GM18499 (cell line): ENCODE measurements around the gene SFT2D1.
"Not testable (repeated sequence)": the region's sequence is repeated elsewhere in the genome, so short reads cannot be mapped to it uniquely, and the experiment has no call there.

ENCODE experiments used
- ATAC-seq: cut with Tn5 transposase; IDR thresholded peaks from one replicate; pipeline ENCODE4 v1.9.1; 2021; ENCODE audit warnings: moderate number of reproducible peaks; ENCODE audit not compliant: insufficient read depth, unreplicated experiment

The SFT2D1 gene

DNA sequence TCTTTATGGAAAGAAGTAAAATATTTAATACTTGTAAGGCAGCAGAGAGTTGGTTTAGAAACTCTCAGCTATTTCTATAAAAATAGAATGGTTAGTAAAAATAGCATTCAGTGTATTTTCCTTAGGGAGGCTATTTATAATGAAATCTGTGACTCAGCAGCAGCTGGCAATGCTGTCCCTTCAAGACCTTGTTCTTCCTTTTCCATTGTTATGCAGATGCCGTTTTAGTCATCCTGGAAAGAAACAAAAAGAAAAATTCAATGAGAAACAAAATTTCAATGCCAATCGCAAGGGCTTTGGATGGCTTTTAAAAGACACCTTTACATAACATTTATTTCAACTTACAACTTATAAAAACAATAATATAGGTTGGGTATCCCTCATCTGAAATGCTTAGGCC lies 22.9 kb upstream of the SFT2D1 start:
- no peak for ATAC-seq

DNA sequence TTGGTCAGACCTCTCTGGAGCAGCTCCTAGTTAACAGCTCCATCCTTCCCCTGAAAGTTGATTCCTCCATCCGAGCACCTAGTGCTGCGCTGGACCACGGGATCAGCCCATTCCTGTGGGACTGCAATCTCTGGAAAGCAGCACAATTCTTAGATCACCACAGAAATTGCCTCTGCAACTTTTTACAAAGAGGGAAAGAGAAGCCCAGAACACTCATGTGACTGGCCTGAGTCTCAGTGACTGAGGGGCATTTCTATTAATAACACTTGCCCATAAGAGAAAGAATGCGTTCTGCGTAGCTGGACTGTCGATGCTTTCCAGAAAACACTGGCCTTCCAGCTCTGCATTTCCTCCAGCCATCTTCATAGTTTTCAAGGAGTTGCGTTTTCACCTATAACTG lies 22.1 kb upstream of the SFT2D1 start:
- ATAC-seq = no peak

DNA sequence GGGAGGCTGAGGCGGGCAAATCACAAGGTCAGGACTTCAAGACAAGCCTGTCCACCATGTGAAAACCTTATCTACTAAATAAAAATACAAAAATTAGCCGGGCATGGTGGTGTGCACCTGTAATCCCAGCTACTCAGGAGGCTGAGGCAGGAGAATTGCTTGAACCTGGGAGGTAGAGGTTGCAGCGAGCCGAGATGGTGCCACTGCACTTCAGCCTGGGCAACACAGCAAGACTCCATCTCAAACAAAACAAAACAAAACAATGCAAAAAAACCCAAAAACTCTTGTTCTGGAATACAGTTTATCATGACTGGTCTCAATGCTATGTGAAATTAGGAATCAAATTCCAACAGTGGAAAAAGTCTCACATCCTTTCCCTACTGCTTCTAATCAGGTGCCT lies 20.1 kb upstream of the SFT2D1 start:
- not testable (repeated sequence) for ATAC-seq

DNA sequence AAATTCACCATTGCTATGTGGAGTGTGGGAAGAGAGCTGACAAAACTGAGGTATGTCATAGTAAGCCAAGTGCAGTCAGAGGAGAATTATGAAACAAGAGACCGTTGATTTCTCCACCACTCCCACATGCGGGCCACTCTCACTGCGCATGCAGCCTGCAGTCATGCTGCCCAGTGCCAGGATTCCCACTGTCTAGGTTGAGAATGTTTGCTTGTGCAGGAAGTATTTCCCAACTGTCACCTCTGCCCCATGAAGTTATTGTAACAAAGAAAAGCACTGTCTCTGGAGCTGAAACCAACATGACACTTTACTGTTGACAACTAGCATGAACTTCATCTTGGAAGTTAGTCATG lies 18.7 kb upstream of the SFT2D1 start:
- ATAC-seq = no peak

DNA sequence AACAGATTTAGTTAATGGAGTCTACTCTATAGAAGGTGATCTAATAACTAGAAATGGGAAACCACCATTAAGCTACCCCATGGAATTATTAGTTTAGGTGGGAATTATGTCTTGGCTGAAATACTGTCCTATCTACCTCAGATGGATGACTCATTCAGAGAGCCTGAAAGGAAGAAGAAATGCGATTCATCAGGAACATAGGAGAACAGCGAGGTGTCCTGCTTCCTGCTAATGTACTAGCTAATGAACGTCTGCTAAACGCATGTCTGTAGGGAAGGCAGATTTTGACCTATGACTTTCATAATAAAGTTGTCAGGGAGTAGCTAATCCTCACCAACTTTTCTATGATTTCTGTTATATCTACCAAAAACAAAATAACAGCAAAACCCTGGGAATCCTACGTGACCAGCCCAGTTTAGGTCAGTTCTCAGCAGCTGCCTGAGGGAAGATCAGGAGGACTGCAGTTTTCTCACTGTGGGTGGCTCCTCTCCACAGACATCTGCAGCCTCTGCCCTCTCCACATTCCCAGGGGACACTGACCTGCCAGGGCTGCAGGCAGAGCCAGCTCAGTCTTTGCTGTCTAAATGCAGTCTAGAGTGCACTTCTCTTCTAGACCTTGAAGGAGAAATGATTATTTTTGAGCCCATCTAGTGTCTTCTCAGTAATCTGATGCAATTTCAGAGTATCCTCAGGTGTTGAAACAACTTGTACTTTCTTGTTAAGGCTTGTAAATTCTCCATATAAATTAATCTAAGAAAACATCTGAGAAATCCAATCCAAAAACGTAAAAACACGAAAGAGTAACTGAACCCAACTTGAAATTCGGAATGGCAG lies 18.1 kb upstream of the SFT2D1 start:
- ATAC-seq = no peak

DNA sequence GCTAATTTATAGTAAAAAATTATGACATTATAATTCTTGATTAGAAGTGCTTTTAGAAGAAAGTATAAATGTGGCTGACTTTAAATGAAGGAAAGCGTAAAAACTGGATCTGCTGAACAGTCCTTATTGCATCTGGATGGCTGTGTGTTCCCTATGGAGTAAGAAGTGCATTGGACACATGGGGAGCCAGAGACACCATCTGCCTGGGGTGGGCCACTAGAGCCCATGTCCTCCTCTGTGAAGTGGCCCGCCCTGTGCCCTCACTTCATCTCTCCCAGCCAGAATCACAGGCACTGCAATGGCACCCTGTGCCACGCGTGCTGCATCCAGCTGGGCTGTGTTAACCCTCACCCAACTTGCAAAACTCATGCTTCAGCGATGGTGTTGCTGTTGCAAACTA lies 13.2 kb upstream of the SFT2D1 start:
- ATAC-seq = no peak

DNA sequence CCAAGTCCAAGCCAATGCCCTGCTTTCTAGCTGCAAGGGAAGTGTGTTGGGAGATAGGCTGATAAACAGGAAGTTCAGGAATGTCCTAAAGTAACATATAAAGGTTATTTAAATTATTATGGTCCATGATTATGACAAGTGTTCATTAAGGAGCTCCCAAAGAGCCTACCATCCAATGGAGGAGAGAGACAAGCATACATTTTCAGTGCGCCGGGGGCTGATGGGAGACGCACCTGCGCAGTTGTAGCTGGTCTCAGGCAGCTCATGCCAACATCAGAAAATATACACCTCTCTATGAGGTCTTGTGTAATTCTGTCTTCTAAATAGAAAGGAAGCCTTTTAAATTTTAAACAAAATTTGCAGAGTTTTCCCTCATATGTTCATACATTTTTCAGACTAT lies 12.6 kb upstream of the SFT2D1 start:
- ATAC-seq = no peak

DNA sequence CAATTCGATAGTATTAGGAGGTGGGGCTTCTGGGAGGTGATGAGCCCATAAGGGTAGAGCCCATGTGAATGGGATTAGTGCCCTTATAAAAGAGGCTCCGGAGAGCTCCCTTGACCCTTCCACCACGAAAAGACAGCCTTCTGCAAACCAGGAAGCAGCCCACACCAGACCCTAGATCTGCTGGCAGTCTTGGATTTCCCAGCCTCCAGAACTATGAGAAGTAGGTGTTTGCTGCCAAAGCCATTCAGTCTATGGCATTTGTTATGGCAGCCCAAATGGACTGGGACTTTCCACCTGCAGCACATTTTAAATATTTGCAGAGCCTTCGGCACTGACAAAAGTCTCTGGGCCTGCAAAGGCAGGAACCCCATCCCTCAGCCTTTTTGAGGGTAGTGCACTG lies 11.8 kb upstream of the SFT2D1 start:
- no peak for ATAC-seq

DNA sequence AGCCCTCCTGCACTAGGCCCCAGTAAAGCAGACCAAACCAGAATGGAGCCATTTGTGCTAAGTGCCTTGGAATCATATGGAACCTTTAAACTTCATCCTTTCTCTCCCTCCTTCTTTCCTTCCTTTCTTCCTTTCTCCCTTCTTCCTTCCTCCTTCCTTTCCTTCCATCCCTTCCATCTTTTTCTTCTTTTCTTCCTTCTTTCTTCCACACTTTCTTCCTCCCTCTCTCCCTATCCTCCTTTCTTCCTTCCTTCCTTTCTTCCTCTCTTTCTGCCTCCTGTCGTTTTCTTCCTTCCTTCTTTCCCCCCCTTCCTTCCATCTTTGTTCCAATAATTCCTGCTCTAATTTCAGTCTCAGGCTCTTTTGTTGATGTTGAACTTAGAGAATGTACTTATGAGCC lies 11.2 kb upstream of the SFT2D1 start:
- no peak for ATAC-seq

DNA sequence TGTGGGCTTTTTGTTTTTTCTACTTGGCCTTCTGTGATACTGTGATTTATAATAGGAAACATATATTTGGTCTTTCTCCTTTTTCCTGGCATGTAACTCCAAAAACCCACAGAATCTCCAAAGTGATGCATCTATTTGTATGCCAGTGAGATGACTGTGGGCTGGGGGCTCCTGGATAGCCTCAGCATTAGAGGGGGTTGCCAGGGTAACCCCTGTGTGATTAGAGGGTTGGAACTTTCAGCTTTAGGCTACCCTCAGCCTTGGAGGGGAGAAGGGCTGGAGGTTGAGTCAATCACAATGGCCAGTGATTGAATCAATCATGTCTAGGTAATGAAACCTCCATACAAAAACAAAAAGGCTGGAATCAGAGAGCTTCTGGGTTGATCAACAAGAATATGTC lies 10.6 kb upstream of the SFT2D1 start:
- ATAC-seq = no peak

DNA sequence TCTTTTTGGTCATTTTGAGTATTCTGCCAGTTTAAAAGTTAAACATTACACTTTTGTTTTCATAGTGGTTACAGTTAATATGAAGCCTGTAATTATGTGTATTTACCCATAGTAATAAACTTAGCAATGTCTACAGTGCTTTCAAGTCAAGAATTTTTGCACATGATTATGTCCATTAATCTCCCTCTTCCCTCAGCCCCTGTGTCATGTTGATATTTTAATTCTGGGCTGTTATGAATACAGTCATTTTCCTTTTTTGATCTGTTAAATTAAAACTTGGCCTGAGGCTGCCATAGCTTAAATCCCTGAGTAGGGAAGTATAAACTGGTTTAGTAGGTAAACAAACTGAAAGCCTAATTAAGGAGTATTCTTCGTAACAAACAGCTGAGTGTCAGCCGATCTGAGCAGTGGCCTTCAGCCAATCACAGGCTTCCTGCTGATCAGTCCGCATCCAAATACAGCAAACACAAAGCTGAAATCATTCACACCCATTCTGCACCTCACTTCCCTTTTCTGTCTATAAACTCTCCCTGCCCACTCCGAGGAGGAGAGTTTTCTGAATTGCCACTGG lies 9.5 kb upstream of the SFT2D1 start:
- ATAC-seq = peak; percentile 97

DNA sequence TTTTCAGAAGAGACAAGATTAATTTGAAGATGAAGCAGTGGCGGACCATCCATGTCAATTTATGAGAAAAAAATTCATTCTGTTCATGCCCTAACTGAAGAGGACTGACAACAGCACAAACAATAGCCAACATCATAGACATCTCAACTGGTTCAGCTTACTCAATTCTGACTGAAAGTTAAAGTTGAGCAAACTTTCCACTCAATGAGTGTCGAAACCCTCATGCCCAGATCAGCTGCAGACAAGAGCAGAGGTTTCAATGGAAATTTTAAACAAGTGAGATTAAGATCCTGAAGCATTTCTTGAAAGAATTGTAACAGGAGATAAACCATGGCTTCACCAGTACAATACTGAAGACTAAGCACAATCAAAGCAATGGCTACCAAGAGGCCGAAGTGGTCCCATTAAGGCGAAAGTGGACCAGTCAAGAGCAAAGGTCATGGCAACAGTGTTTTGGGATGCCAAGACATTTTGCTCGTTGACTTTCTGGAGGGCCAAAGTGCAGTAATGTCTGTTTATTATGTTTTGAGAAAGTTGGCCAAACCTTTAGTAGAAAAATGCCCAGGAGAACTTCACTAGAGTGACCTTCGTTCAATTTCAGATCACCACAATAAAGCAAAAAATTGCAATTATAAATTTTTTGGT lies 6.1 kb upstream of the SFT2D1 start:
- no peak for ATAC-seq

DNA sequence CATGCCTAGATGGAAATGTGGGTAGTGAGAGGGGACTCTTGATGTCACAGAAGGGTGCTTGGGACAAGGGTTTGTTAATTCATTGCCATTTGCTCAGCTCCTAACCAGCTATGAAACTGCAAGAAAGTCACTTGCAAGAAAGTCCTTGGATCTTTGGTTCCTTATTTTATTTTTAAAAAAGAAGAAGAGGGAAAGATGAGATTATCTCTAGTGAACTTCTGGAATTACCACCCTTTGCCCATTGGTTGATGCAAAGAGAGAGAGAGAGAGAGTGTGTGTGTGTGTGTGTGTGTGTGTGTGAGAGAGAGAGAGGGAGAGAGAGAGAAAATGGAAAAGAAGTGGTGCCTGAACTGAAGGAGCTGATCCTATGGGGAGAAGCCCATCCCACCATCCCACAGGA lies 4.6 kb upstream of the SFT2D1 start:
- no peak for ATAC-seq

DNA sequence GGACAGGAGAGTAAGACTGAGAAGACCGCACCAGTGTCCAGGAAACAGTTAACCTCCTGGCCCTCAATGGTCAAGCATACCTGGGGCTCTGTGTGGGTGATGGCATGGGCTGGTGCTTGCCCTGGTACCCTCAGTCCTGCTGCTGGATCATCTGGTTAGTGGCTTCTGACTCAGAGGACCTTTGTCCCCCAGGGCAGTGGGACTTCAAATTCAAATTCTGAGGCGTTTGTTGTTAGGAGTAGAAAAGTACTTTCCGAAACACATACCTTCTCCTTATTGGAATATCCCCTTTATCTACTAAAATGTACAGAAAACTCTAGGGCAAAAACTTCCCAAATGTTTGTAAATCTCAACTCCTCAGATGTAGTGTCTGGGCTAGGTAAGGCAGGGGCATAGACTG lies 4.1 kb upstream of the SFT2D1 start:
- ATAC-seq = no peak

DNA sequence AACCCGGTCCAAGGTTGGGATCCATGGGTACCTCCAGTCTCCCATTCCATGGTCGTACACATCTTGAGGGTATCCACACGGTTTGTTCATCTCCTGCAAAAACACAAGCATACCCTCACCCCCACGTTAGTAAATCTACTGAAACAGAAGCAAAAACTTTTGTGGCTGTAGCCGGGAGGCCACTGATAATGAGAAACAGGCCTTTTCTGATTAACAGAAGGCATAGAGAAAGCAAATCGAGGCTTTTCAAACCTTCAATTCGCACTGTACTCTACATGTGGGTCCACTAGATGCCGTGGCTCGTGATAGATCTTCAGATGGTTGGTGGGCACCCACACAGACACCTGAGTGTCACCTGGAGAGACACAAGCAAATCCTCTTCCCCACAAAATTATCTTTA lies 3.3 kb upstream of the SFT2D1 start:
- ATAC-seq = not testable (repeated sequence)

DNA sequence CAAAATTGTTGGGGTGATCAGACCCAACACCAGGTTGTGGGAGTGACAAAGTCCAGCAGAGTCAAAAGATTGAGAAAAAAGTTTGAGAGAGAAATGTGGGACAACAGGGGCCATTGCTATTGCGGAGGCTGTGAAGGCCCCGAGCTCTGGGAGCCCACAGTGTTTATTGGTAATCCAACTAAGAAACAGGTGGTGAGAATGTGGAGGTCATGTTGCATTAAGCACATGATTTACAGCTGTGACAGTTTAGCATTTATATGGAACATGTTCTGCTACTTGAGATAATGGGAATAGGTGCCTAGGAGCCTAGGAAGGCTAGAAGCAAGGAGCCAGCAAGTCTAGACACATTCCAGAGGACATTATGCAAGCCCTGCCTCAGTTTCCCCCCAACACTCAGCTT lies 2.6 kb upstream of the SFT2D1 start:
- ATAC-seq = not testable (repeated sequence)

DNA sequence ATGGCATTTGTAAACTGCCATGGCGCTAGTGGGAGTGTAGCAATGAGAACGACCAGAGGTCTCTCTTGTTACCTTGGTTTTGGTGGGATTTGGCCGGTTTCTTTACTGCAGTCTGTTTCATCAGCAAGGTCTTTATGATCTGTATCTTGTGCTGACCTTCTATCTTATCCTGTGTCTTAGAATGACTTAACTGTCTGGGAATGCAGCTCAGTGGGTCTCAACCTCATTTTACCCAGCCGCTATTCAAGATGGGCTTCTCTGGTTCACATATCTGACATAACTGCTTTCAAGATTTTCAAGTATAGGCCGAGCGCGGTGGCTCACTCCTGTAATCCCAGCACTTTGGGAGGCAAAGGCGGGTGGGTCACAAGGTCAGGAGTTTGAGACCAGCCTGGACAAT lies 1.9 kb upstream of the SFT2D1 start:
- ATAC-seq = no peak

DNA sequence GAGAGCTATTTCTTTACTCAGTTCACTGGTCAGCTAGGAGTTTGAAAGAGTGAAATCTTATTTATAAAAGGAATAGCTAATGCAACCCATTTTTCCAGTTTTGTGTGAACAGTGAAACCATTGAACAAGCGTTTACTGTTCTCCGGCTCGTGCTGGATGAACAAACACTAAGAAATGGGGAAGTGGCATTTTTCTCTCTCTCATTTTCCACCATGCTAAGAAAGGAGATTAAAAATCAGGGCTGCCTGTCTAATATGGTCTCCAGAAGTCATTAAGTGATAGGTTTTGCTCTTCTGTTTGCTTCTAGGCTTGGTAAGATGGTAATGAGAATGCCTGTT lies 774 bp upstream of the SFT2D1 start:
- peak; percentile 22 for ATAC-seq

DNA sequence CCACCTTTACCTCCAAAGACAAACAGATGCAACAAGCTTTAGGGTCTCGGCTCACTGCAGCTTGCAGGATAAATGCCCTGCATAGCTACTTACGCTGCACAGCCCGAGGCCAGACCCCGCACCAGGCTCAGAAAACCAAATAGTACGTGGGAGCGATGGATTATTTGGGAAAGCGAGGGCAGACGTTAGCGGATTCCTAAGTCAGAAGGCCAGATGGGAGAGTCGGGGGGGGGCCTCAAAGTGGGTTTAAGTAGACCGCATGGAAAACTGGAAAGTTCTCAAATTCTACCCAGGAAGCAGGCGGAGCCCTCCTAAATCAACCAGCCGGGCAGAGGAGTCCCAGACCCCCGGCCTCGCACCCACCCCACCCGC lies 382 bp downstream of the SFT2D1 start:
- peak; percentile 1 for ATAC-seq

DNA sequence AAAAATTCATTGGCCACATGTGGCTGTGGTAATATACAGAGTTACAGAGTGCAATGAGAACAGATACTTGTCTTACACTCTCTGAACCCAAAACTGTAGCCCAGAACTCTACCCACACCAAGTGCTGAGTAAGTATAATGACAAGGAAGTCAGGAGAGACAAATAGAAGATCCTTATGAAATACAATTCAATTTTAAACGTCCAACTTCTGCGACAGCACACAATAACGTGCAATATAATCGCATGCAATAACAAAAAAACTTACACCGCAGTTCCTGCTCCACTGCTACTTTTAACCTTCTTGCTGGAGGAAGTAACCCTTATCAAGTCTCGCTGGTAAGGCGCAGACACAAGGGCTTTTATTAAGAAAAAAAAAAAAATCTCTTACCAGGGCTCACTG lies 881 bp downstream of the SFT2D1 start:
- no peak for ATAC-seq

DNA sequence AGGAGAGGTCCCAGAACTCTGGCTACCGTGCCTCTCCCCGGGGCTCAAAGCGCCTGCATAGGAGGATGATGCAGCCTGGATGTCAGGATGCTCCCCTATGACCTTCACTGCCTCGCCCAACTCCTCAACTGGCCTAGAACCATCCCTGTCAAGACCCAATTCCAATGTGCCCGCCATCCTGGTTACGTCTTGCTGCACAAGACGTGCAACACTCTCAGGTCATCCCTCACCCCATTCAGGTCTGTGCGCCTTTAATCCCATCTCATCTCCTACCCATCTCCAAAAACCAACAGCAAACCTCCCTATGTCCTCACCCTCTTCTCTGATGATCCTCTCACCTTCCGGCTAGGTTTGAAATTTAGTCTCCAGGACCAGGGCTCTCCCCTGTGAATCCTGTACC lies 3.5 kb downstream of the SFT2D1 start:
- ATAC-seq = no peak

DNA sequence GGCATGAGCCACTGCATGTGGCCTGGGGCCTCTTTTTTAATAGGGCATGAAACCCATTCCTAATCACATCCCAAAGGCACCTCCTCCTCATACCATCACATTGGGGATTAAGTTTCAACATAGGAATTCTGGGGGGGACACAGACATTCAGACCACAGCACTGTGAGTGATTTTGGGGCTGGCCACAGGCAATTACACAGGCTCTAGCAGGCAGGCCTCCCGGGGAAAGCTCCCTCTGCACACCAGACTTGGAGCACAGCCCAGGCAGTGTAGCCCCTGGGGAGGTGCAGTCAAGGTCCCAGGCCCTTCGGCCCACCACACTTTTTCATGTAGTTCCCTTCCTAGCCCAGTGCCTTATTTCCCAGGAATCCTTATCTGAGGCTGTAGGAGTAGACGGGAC lies 5.5 kb downstream of the SFT2D1 start:
- ATAC-seq = no peak
